Type B pancreatic cell (in vitro differentiated cells): ENCODE data around the gene PDE3B. TPM values are rescaled to one million over a fixed set of nuclear protein-coding genes. Genes with fewer than 3 reads are reported as not detected.
"Not testable (repeated sequence)": the region's sequence is repeated elsewhere in the genome, so short reads cannot be mapped to it uniquely, and the experiment has no call there.

Experiments used
- DNase-seq: peaks from one replicate; pipeline ENCODE4 v3.0.0; 2021; ENCODE audit warnings: mixed read lengths; ENCODE audit not compliant: unreplicated experiment; ENCODE audit errors: extremely low spot score
- H3K27ac Mint-ChIP-seq: 2 replicates; pipeline ENCODE4 v1.8.0; 2021; ENCODE audit warnings: mild to moderate bottlenecking, mixed read lengths
- H3K27me3 Mint-ChIP-seq: 2 replicates; pipeline ENCODE4 v1.8.0; 2021; ENCODE audit warnings: mixed read lengths
- H3K36me3 Mint-ChIP-seq: 2 replicates; pipeline ENCODE4 v1.8.0; 2021; ENCODE audit warnings: mixed read lengths
- H3K4me1 Mint-ChIP-seq: one replicate; pipeline ENCODE4 v1.8.0; 2021; ENCODE audit warnings: mixed read lengths; ENCODE audit not compliant: unreplicated experiment
- H3K4me3 Mint-ChIP-seq: 2 replicates; pipeline ENCODE4 v1.8.0; 2021; ENCODE audit warnings: mild to moderate bottlenecking, mixed read lengths
- H3K9me3 Mint-ChIP-seq: 2 replicates; pipeline ENCODE4 v1.8.0; 2021; ENCODE audit warnings: mixed read lengths
- total RNA-seq: library from RNA; stranded (reverse); gene quantifications from 2 replicates; pipeline ENCODE4 v1.2.1, GENCODE V29; 2021; ENCODE audit warnings: low replicate concordance
- TF ChIP-seq, protein P1 (sequence below): fragments of 200-600 bp; sonication (generic); conservative IDR thresholded peaks from 2 replicates; pipeline ENCODE4 v1.5.0; 2021; ENCODE audit warnings: antibody characterized with exemption, mild to moderate bottlenecking

The PDE3B gene
- total RNA-seq, 1 donor from 2014 or later: 16.6 TPM

DNA sequence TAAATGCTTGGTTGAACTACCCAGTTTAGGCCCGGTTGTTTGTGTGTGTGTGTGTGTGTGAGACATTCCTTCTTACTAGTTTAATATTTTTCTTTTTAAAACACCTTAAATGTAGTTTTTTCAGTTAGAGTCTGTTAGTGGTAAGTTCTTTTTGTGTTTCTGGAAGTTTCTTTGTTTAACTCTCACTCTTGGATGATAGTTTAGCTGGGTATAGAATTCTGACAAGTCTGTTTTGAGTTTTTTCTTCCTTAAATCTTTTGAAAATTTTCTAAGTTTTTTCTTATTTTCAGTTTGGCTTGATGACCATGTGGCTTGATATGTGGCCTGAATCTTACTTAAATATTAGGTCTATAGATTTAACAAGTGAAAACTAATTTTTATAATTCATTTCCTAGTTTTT is 60.1 kb downstream of the PDE3B start:
- TF ChIP-seq, protein P1, sequence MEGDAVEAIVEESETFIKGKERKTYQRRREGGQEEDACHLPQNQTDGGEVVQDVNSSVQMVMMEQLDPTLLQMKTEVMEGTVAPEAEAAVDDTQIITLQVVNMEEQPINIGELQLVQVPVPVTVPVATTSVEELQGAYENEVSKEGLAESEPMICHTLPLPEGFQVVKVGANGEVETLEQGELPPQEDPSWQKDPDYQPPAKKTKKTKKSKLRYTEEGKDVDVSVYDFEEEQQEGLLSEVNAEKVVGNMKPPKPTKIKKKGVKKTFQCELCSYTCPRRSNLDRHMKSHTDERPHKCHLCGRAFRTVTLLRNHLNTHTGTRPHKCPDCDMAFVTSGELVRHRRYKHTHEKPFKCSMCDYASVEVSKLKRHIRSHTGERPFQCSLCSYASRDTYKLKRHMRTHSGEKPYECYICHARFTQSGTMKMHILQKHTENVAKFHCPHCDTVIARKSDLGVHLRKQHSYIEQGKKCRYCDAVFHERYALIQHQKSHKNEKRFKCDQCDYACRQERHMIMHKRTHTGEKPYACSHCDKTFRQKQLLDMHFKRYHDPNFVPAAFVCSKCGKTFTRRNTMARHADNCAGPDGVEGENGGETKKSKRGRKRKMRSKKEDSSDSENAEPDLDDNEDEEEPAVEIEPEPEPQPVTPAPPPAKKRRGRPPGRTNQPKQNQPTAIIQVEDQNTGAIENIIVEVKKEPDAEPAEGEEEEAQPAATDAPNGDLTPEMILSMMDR: no peak

DNA sequence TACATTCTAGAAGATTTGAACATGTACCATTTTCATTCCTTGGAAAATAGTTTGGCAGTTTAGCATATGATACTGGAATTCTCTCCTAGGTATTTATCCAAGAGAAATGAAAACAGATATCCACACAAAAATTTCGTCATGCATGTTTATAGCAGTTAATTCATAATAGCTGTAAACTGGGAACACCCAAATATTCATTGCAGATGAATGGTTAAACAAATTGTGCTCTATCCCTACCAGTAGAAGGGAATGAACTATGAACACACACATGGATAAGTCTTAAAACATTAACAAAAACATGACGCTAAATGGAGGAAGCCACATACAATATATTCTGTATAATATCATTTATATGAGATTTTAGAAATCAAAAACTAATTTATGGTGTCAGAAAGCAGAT is 61.5 kb downstream of the PDE3B start:
- no peak for DNase-seq

More for the DNA sequence above, 60.1 kb downstream of the PDE3B start:
- no peaks in the 10 kb centered on the region for H3K36me3 Mint-ChIP-seq
- H3K27me3 Mint-ChIP-seq: no peaks in the 10 kb centered on the region
- H3K9me3 Mint-ChIP-seq: peaks cover 19% of the 10 kb centered on the region
- H3K4me1 Mint-ChIP-seq: no peaks in the 10 kb centered on the region
- no peak overlapping the region for H3K4me3 Mint-ChIP-seq
- no peak for DNase-seq
- no peak overlapping the region for H3K27ac Mint-ChIP-seq

DNA sequence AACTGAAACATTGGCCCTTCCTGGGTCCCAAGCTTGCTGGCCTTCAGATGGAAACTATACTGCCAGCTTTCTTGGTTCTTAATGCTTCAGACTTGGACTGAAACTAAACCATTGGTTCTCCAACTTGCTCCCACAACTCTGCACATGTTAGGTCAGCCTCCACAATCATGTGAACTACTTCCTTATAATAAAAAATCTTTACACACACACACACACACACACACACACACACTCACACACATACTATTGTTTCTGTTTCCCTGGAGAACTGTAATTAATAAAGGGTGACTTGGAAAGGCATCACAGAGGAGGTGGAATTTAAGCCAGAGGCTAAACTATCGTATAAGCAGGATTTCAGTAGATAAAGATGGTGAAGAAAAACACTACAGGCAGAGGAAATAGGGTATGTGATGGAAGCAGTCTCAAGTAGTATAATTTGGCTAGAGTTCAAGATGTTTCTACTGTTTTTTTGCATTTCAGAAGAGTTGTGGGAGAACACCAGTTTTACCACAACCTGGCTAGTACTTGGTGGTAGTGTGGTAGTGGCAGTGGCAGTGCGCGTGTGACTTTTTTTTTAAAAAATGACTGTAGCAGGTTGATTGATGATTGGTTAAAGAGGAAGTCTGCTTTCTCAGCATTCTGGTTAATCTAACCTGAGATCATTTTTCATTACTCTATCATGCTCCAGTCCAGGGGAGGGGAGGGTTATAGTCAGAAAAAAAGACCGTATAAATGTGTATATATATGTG is 70.1 kb downstream of the PDE3B start:
- TF ChIP-seq, protein P1: no peak
- peaks cover 4% of the 10 kb centered on the region for H3K9me3 Mint-ChIP-seq
- DNase-seq: no peak
- H3K4me3 Mint-ChIP-seq: peak overlapping the region; percentile 38
- peak overlapping the region; percentile 58 for H3K27ac Mint-ChIP-seq
- no peaks in the 10 kb centered on the region for H3K36me3 Mint-ChIP-seq
- no peaks in the 10 kb centered on the region for H3K27me3 Mint-ChIP-seq
- H3K4me1 Mint-ChIP-seq: no peaks in the 10 kb centered on the region

More for the DNA sequence above, 61.5 kb downstream of the PDE3B start:
- Mint-ChIP-seq H3K9me3 (peaks cover 23% of the 10 kb centered on the region), H3K4me3 (no peak overlapping the region), H3K4me1 (no peaks in the 10 kb centered on the region), H3K27ac (no peak overlapping the region), H3K36me3 (no peaks in the 10 kb centered on the region), H3K27me3 (no peaks in the 10 kb centered on the region)
- TF ChIP-seq, protein P1: no peak

DNA sequence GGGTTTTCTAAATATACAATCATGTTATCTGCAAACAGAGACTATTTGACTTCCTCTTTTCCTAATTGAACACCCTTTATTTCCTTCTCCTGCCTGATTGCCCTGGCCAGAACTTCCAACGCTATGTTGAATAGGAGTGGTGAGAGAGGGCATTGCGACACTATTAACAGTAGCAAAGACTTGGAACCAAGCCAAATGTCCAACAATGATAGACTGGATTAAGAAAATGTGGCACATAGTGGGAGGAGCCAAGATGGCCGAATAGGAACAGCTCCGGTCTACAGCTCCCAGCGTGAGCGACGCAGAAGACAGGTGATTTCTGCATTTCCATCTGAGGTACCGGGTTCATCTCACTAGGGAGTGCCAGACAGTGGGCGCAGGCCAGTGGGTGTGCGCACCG is 72.1 kb downstream of the PDE3B start:
- not testable (repeated sequence) for H3K27me3 Mint-ChIP-seq, H3K4me1 Mint-ChIP-seq, H3K9me3 Mint-ChIP-seq, DNase-seq, H3K36me3 Mint-ChIP-seq
- Mint-ChIP-seq H3K27ac (peak overlapping the region; percentile 16), H3K4me3 (peak overlapping the region; percentile 44)

DNA sequence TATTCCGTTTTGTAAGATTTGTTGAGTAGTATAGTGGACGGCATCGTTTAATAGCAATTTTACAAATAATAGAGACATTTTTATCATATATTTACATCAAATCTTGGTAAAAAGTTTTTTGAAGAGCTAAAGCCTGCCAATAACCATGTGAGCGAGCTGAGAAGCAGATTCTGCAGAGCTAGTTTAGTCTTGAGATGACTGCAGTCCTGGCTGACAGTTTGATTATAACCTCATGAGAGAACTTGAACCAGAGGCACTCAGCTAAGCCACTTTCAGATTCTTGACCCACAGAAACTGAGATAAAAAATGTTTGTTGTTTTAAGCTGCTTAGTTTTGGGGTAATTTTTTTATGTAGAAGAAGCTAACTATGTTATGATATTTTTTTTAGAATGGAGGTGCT is 78.9 kb downstream of the PDE3B start:
- H3K9me3 Mint-ChIP-seq: no peaks in the 10 kb centered on the region
- DNase-seq: no peak
- H3K4me1 Mint-ChIP-seq: peaks cover 3% of the 10 kb centered on the region
- H3K36me3 Mint-ChIP-seq: no peaks in the 10 kb centered on the region
- no peak overlapping the region for H3K4me3 Mint-ChIP-seq
- no peak overlapping the region for H3K27ac Mint-ChIP-seq
- TF ChIP-seq, protein P1: no peak
- no peaks in the 10 kb centered on the region for H3K27me3 Mint-ChIP-seq

DNA sequence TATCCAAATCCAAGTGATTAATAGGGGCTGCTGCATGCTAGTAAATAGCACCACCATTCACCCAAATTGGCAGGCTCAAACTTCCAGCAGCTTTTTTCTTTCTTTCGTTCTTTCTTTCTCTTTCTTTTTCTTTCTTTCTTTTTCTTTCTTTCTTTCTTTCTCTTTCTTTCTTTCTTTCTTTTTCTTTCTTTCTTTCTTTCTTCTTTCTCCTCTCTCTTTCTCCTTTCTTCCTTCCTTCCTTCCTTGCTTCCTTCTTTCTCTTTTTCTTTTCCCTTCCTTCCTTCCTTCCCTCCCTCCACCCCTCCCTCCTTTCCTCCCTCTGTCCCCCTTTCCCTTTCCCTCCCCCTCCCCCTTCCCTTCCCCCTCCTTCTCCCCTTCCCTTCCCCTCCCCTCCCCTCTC is 81.5 kb downstream of the PDE3B start:
- Mint-ChIP-seq H3K4me1 (peaks cover 3% of the 10 kb centered on the region), H3K4me3 (no peak overlapping the region), H3K27me3 (no peaks in the 10 kb centered on the region), H3K36me3 (no peaks in the 10 kb centered on the region), H3K27ac (no peak overlapping the region), H3K9me3 (no peaks in the 10 kb centered on the region)
- DNase-seq: no peak
- TF ChIP-seq, protein P1: no peak
